Nephron (organoid): ENCODE measurements around the gene IVNS1ABP.

ENCODE experiments used
- H3K27ac Mint-ChIP-seq, 3 experiments: 2 replicates each; pipeline ENCODE4 v1.8.0; 2020; ENCODE audit warnings: mixed read lengths in 3 of 3, mild to moderate bottlenecking in 2 of 3, moderate library complexity in 1 of 3
- H3K27me3 Mint-ChIP-seq: 2 replicates; pipeline ENCODE4 v1.8.0; 2021; ENCODE audit warnings: low read depth, mild to moderate bottlenecking, moderate library complexity, mixed read lengths
- H3K36me3 Mint-ChIP-seq: 2 replicates; pipeline ENCODE4 v1.8.0; 2020; ENCODE audit warnings: low read depth, mixed read lengths
- H3K4me1 Mint-ChIP-seq: 2 replicates; pipeline ENCODE4 v1.8.0; 2020; ENCODE audit warnings: mixed read lengths
- H3K4me3 Mint-ChIP-seq, 3 experiments: 2 replicates each; pipeline ENCODE4 v1.8.0; 2020; ENCODE audit warnings: mild to moderate bottlenecking in 3 of 3, mixed read lengths in 3 of 3, moderate library complexity in 2 of 3
- H3K9me3 Mint-ChIP-seq: 2 replicates; pipeline ENCODE4 v1.8.0; 2020; ENCODE audit warnings: mixed read lengths
- TF ChIP-seq, protein P1 (sequence below), 3 experiments: fragments of 200-600 bp; sonication (generic); IDR thresholded peaks; one replicate each; pipeline ENCODE4 v1.5.0; 2021; ENCODE audit warnings: antibody characterized with exemption in 3 of 3; ENCODE audit not compliant: unreplicated experiment in 3 of 3

Gene IVNS1ABP

DNA sequence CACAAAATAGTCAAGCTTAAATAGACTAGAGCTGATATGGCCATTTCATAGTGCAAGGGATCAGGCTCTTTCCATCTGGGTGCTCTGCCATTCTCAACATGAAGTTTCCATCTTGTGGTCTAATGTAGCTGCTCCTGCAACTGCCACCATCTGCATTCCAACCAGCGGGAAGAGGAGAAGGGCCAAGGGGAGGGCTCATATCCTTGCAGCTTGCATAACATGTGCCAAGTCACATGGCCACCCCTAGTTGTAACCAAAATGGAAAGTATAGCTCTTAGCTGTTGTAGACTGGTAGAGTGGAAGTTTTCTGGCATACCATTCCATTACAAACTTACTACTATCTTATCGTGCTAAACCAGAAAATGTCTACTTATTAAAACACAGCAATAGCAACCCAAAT is 38.9 kb upstream of the IVNS1ABP start:
- TF ChIP-seq, protein P1, sequence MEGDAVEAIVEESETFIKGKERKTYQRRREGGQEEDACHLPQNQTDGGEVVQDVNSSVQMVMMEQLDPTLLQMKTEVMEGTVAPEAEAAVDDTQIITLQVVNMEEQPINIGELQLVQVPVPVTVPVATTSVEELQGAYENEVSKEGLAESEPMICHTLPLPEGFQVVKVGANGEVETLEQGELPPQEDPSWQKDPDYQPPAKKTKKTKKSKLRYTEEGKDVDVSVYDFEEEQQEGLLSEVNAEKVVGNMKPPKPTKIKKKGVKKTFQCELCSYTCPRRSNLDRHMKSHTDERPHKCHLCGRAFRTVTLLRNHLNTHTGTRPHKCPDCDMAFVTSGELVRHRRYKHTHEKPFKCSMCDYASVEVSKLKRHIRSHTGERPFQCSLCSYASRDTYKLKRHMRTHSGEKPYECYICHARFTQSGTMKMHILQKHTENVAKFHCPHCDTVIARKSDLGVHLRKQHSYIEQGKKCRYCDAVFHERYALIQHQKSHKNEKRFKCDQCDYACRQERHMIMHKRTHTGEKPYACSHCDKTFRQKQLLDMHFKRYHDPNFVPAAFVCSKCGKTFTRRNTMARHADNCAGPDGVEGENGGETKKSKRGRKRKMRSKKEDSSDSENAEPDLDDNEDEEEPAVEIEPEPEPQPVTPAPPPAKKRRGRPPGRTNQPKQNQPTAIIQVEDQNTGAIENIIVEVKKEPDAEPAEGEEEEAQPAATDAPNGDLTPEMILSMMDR (IDR thresholded peaks at IDR 0.05; ENCODE audit: unreplicated experiment in 3 of 3): no peak
- H3K4me1 Mint-ChIP-seq: peaks cover 22% of the 10 kb centered on the region
- H3K4me3 Mint-ChIP-seq: no peak overlapping the region
- no peaks in the 10 kb centered on the region for H3K27me3 Mint-ChIP-seq
- H3K27ac Mint-ChIP-seq: no peak overlapping the region
- peaks cover 3% of the 10 kb centered on the region for H3K9me3 Mint-ChIP-seq
- H3K36me3 Mint-ChIP-seq: no peaks in the 10 kb centered on the region

DNA sequence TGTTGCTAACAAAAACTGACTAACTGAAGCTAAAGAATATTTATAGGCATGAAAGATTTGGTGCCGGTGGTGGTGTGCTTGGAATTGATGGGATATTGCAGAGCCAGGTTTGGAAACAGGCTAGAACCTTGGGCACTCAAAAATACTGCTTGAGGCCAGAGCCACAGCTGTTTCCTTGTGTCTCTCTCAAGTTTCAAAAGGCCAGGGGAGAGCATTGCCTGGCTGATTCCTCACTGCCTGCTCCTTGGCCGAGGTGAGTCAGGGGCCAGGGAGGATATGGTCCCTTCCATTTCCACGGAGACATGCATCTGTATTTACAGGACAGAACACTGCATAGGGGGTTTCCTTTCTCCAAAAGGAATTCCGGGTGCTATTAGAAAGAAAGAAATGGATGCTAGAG is 36.1 kb upstream of the IVNS1ABP start:
- TF ChIP-seq, protein P1 (IDR thresholded peaks at IDR 0.05; ENCODE audit: unreplicated experiment in 3 of 3): no peak
- Mint-ChIP-seq H3K27me3 (no peaks in the 10 kb centered on the region), H3K4me3 (no peak overlapping the region), H3K36me3 (no peaks in the 10 kb centered on the region), H3K27ac (peak overlapping the region; percentile 50 to 65 (median 61)), H3K4me1 (peaks cover 34% of the 10 kb centered on the region), H3K9me3 (no peaks in the 10 kb centered on the region)

DNA sequence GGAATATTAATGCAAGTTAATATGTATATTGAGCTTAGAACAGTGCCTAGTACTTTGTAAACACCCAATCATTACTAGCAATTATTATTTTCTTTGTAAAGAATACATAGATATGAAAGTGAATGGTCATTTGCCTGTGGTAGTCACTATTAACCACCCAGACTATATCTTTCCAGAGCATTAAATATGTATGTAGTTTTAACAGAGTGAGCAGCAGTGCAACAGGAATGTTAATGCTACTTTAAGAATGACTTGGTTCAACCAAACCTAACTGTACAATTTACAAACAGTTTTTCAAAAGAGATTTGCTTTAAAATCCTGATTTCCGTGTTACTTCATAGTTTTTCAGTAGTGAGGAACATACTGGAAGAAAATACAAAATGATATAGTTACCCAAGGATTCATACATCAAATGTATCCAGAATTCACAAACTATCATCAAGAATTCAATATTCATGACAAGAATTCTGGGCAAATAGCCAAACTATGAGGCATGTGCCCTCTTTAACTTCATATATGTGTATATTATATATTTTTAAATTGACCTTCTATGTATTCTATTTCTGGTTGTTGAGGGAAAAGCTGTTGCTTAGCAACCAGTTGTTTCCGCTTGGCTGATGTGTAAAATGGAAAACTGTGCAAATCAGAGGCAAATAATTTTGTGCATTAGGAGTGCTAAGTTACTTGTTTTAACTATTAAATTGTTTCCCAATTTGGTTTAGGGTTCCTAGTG is 34.9 kb upstream of the IVNS1ABP start:
- peak overlapping the region; percentile 37 to 60 (median 42) for H3K27ac Mint-ChIP-seq
- H3K4me3 Mint-ChIP-seq: no peak overlapping the region
- TF ChIP-seq, protein P1 (IDR thresholded peaks at IDR 0.05; ENCODE audit: unreplicated experiment in 3 of 3): no peak
- H3K27me3 Mint-ChIP-seq: no peaks in the 10 kb centered on the region
- H3K9me3 Mint-ChIP-seq: no peaks in the 10 kb centered on the region
- H3K36me3 Mint-ChIP-seq: no peaks in the 10 kb centered on the region
- peaks cover 34% of the 10 kb centered on the region for H3K4me1 Mint-ChIP-seq

DNA sequence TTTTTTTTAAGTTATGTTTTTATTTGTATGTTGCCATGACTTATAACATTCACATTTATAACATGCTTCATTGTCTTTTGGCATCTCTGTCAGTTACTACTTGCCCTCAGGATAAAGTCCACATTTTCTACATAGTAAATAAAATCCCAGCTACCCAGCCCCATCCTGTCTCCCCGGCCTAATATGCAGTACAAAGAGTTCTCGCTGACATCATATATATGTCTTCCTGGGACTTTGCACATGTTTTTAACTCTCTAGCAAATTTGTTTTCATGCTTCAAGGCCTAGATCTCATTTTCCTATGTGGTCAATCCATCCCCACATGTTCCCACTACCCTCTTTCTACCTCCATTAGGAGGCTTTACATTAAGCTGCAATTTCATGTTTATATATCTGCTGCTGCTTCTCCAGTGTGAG is 33.0 kb upstream of the IVNS1ABP start:
- TF ChIP-seq, protein P1 (IDR thresholded peaks at IDR 0.05; ENCODE audit: unreplicated experiment in 3 of 3): no peak
- Mint-ChIP-seq H3K36me3 (no peaks in the 10 kb centered on the region), H3K9me3 (no peaks in the 10 kb centered on the region), H3K4me1 (peaks cover 34% of the 10 kb centered on the region), H3K27me3 (no peaks in the 10 kb centered on the region), H3K4me3 (no peak overlapping the region), H3K27ac (peak overlapping the region; percentile 30 to 66 (median 51))

DNA sequence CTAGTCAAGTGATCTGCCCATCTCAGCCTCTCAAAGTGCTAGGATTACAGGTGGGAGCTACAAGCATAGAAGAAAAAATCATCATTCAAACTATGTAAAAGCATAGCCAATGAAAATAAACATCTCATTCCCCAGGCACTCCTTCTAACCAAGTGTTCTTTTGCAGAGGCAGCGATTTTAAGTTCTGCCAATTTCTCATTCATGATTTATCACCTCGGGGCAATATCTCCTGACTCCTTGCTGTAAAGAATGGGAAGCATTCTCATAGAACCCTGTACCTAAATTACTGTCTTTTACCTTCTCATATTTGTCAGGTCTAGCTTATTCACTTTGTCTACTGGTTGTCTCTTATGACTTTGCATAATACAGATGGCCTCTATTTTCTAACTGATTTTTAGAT is 32.5 kb upstream of the IVNS1ABP start:
- peak overlapping the region; percentile 30 to 74 (median 66) for H3K27ac Mint-ChIP-seq
- no peaks in the 10 kb centered on the region for H3K9me3 Mint-ChIP-seq
- no peak overlapping the region for H3K4me3 Mint-ChIP-seq
- no peaks in the 10 kb centered on the region for H3K27me3 Mint-ChIP-seq
- TF ChIP-seq, protein P1 (IDR thresholded peaks at IDR 0.05; ENCODE audit: unreplicated experiment in 3 of 3): no peak
- H3K4me1 Mint-ChIP-seq: peaks cover 34% of the 10 kb centered on the region
- H3K36me3 Mint-ChIP-seq: no peaks in the 10 kb centered on the region

DNA sequence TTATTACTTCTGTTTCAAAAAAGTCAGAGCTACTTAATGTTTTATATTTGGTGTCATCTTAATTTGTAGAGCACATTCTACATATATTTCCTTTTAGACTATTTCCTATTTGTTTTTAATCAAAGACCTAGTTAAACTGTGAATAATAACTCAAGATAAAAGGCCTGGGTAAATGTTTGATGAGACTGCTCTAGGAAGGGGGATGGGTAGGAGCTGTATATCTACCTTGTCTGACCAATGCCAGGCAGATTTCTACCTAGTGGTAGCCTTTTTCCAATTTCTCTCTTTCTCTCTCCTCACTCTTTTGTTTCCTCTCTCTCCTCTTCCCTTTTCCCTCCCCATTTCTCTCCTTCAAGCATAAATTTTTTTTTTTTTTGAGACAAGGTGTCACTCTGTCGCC is 31.9 kb upstream of the IVNS1ABP start:
- Mint-ChIP-seq H3K9me3 (no peaks in the 10 kb centered on the region), H3K27me3 (no peaks in the 10 kb centered on the region), H3K36me3 (no peaks in the 10 kb centered on the region), H3K27ac (peak overlapping the region; percentile 30 to 74 (median 66)), H3K4me3 (no peak overlapping the region), H3K4me1 (peaks cover 34% of the 10 kb centered on the region)
- TF ChIP-seq, protein P1 (IDR thresholded peaks at IDR 0.05; ENCODE audit: unreplicated experiment in 3 of 3): no peak
